Renal cortex interstitium (tissue), 11 donors: ENCODE results near the gene NEU4. TPM values are rescaled to one million over a fixed set of nuclear protein-coding genes. Genes with fewer than 3 reads are reported as not detected.
A peak's percentile ranks its signal among the peaks of the same experiment; 100 is the strongest.
"Not testable (repeated sequence)": the region's sequence is repeated elsewhere in the genome, so short reads cannot be mapped to it uniquely, and the experiment has no call there.

Experiments
- DNase-seq, 11 donors: peaks; one replicate each; pipeline ENCODE4 v3.0.0-alpha.2; 2013; ENCODE audit warnings: low read depth in 9 of 11, low spot score in 4 of 11; ENCODE audit errors: extremely low read depth in 1 of 11
- polyA plus RNA-seq, 3 donors: library from polyadenylated mRNA; unstranded; fragments of 120-200 nt; gene quantifications; one replicate each; pipeline ENCODE4 v1.2.1, GENCODE V29; 2013; ENCODE audit not compliant: insufficient read length in 3 of 3

NEU4 gene
- polyA plus RNA-seq, 3 donors: 0.56 to 2.2 (median 1.9) TPM

- DNase-seq: no peak
Measured at GRCh38 chr2:241820625-241821384, 11.8 kb downstream of the NEU4 start.

DNA sequence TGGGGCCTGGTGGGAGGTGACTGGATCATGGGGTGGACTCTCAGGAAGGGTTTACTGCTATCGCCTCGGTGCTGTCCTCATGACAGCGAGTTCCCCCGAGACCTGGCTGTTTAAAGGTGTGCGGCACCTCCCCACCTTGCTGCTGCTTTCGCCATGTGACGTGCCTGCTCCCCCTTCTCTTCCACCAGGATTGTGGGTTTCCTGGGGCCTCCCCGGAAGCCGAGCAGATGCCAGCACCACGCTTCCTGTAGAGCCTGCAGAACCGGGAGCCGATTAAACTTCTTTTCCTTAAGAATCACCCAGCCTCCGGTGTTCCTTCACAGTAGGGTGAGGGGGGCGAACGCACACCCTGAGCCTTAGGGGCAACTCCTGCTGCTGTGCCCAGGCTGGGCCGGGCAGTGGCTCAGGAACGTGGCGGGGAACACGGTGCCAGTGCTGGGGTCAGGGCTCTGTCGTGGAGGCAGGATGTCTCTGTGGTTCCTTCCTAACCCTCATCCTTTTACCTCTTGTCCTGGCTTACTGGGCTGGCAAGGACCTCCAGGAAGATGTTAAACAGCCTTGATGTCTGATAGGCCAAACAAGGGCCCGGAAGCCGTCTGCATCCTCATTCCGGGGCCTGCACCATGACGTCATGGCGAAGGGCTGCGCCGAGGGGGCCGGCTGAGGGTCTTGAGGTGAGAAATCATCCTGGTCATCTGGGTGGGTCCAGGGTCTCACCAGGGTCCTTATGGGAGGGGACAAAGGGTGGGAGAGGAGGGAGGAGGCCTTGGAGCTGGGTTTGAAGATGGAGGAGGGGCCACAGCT lies 12.7 kb downstream of the NEU4 start:
- no peak for DNase-seq

GRCh38 chr2:241822264-241822623 lies 13.3 kb downstream of the NEU4 start:
- DNase-seq: no peak

DNA sequence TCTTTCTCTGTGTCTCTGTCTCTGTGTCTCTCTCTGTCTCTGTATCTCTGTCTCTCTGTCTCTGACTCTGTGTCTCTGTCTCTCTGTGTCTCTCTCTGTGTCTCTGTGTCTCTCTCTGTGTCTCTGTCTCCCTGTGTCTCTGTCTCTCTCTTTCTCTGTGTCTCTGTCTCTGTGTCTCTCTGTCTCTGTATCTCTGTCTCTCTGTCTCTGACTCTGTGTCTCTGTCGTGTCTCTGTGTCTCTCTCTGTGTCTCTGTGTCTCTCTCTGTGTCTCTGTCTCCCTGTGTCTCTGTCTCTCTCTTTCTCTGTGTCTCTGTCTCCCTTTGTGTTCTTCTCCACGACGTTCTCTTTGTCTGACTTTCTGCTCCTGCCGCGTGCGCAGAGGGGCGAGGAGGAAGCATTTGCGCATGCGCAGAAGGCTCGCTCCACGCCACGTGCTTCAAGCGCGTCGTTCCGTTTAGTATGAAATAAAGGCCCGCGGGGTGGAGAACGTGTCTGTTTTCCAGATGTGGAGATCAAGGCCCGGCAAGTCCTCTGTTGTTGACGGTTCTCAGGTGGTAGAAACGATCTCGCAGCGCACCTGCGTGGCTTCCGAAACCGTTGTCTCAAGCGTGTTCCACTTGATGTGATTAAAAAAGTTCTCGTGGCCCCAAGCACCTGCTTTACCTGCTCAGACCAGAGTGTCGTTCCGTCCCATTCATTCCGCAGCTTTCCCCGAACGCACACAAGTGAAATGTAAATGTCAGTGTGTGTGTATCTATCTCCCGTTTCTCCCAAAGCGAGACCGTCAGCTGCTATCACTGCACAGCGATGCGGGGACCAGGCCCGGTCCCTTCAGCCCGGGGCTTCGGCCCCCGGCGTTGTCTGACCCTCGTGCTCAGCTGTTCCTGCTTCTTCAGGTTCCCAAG lies 14.8 kb downstream of the NEU4 start:
- not testable (repeated sequence) for DNase-seq

- DNase-seq: no peak
Measured at GRCh38 chr2:241827394-241827793, 18.4 kb downstream of the NEU4 start.

DNA sequence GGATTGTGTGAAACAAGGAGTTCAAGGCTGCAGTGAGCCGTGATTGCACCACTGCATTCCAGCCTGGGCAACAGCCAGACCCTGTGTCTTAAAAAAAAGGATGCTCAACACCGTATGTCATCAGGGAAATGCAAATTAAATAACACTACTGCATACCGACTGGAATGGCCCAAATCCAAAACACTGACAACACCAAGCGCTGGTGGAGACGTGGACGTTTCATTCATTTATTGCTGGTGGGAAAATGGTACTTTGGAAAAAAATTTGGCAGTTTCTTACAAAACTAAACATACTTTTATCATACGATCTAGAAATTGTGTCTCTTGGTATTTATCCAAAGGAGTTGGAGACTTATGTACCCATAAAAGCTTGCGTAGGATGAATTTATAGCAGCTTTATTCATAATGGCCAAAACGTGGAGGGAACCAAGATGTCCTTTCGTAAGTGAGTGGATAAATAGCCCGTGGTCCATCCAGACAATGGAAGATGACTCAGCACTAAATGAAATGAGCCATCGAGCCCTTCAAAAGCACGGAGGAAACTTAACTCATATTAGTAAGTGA lies 24.2 kb downstream of the NEU4 start:
- DNase-seq: peak in 4 of 11 donors; percentile 33 to 38 (median 35)

DNA sequence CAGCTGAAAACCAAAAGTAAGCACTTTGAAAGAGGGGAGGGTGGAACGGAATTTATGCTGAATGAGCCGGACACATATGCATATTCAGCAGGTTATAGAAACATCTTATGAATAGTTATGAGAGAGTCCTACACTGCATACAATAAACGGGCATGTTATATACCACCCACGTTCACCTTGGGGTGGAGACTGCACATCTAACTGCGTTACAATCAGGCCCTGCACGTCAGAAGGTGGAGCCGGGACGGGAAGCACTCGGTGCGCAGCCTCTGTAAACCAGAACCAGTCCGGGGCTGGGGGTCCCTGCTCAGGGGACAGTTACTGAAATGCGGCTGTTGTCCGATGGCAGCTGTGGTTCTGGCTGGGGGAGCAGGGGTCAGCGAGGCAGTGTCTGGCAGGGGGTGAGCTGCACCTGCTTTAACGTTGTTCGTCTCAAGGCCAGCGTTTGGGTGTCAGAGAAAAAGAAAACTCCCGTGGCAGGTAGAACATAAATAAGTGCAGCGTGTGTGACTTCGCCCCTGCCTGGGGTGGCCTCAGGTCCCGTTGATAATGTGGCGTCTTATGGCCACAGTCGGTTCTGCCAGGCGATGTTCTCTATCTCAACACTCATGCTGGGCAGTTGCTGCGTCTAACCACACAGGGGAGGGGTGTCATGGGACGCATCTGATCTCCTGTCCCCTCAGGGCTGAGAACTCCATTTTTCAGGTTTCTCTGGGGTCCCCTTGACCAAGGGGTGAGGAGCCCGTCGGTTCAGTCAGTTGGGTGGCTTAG lies 24.9 kb downstream of the NEU4 start:
- not testable (repeated sequence) for DNase-seq

GRCh38 chr2:241834527-241835210 lies 25.7 kb downstream of the NEU4 start:
- DNase-seq: no peak

DNA sequence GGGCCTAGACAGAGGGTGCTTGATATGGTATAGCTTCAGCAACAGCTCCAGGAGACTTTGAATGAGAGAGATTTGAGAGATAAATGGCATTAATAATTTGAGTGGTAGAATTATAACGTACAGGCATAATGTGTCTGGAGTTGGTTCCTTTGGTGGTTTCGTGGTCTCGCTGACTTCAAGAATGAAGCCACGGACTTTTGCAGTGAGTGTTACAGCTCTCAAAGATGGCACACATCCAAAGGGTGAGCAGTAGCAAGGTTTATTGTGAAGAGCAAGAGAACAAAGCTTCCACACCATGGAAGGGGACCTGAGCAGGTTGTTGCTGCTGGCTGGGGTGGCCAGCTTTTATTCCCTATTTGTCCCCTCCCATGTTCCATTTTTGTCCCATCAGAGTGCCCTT lies 26.6 kb downstream of the NEU4 start:
- DNase-seq: no peak

DNA sequence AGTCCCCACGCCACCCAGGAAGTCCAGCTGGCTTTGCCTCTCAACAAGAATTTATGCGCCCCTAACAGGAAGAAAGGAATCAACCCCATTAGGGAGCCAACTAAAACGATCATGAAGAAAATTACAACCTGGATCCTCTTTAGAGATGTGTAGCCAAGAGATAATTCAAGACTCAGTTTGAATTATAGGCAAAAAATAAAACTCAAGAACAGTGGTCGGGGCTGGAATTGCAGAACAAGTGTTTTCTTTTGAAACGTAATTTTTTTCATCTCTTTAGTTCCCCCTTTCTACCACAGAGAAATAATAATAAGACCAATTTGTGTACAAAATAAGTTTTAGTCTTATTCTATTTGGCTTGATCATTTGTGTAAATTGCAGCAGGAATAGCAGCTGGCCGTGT lies 27.3 kb downstream of the NEU4 start:
- DNase-seq: no peak

DNA sequence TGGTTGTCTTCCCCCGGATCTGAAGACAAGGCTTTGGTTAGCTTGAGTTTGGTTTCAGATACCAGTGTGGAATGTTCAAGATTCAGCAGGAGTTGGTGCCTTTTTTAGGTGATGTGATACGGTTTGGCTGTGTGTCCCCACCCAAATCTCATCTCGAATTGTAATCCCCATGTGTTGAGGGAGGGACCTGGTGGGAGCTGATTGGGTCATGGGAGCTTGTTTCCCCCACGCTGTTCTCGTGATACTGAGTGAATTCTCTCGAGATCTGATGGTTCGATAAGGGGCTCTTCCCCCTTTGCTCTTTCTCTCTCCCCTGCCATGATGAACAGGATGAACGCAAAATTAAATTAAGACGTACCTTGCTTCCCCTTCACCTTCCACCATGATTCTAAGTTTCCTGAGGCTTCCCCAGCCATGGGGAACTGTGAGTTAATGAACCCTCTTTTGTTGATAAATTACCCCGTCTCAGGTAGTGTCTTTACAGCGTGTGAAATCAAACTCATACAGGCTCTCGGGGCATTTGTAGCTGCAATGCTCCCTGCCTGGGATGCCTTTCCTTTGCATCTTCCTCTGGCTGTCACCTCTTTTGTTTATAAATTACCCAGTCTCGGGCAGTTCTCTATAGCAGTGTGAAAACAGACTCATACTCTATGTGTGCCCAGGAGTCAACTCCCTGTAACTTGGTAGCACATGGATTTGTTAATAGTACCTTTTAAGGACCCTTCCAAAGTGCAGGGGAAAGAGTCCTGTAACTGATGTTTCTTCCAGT lies 28.4 kb downstream of the NEU4 start:
- DNase-seq: no peak

GRCh38 chr2:241841181-241842066 lies 32.4 kb downstream of the NEU4 start:
- DNase-seq: no peak

- no peak for DNase-seq
Measured at GRCh38 chr2:241842067-241842415, 33.0 kb downstream of the NEU4 start.

- DNase-seq: no peak
Measured at GRCh38 chr2:241842620-241843211, 33.7 kb downstream of the NEU4 start.

- DNase-seq: no peak
Measured at GRCh38 chr2:241843321-241844065, 34.5 kb downstream of the NEU4 start.
